SU-DHL-6 (cell line): ENCODE results near the gene WWOX.

Experiments
- CTCF ChIP-seq: fragments of 200-600 bp; sonication (generic); IDR thresholded peaks from one replicate; pipeline ENCODE4 v1.5.1; 2017; ENCODE audit warnings: antibody characterized with exemption, mild to moderate bottlenecking, low read length, moderate library complexity; ENCODE audit not compliant: insufficient read depth, poor library complexity, severe bottlenecking
- EZH2phosphoT487 ChIP-seq: fragments of 200-600 bp; sonication (generic), shearing (Covaris generic); conservative IDR thresholded peaks from 2 replicates; pipeline ENCODE4 v1.6.1; 2018; ENCODE audit warnings: mild to moderate bottlenecking, antibody characterized with exemption, low read length, moderate library complexity, mixed read lengths

DNA sequence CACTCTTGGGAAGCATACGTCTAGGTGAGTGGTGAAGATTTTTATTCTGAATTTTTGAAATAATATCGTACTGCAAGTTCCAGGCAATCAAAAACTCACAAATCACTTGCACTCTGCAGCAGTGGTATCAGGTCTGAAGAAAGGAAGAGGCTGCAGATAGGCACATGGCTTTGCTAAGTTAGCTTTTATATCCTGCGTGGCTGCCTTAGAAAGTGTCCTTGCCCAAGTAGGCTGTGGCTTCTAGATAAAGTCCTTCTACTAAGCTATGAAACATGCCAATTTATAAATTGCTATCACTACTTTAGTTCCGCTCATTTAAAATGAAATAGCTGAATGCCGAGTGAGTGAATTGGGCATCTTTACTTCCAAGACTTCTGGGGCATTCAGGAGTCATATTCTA, 17.9 kb downstream of the WWOX start:
- no peak for TF ChIP-seq CTCF
- TF ChIP-seq EZH2phosphoT487 = no peak
